Esophagus muscularis mucosa (tissue), 4 donors: ENCODE results near the gene MCOLN2. TPM values are rescaled to one million over a fixed set of nuclear protein-coding genes. Genes with fewer than 3 reads are reported as not detected.

Experiments used
- DNase-seq: peaks from one replicate; pipeline ENCODE4 v3.0.0-alpha.2; 2017; ENCODE audit errors: extremely low spot score
- H3K27ac ChIP-seq, 4 donors: fragments of 200-600 bp; sonication (generic); replicated peaks in 1 of 4; 1 replicate in 3 of 4; 2 replicates in 1 of 4; pipeline ENCODE4 v1.5.1; 2016 to 2019; ENCODE audit warnings: mild to moderate bottlenecking in 1 of 4
- H3K27me3 ChIP-seq, 4 donors: fragments of 200-600 bp; sonication (generic); one replicate each; pipeline versions ENCODE4 v1.5.1 to v1.6.0; 2016 to 2019
- H3K36me3 ChIP-seq, 4 donors: fragments of 200-600 bp; sonication (generic); one replicate each; pipeline ENCODE4 v1.5.1; 2016 to 2019
- H3K4me1 ChIP-seq, 4 donors: fragments of 200-600 bp; sonication (generic); one replicate each; pipeline ENCODE4 v1.5.1; 2016 to 2019
- H3K4me3 ChIP-seq, 4 donors: fragments of 200-600 bp; sonication (generic); 1 replicate in 2 of 4; 2 replicates in 2 of 4; pipeline ENCODE4 v1.5.1; 2016 to 2019; ENCODE audit warnings: mild to moderate bottlenecking in 4 of 4, moderate library complexity in 1 of 4
- H3K9me3 ChIP-seq, 4 donors: fragments of 200-600 bp; sonication (generic); 1 replicate in 3 of 4; 2 replicates in 1 of 4; pipeline ENCODE4 v1.5.1; 2016 to 2019
- EP300 ChIP-seq: sonication (generic); formaldehyde crosslinking; IDR thresholded peaks from one replicate; pipeline ENCODE4 v1.6.1; 2017; ENCODE audit warnings: antibody characterized with exemption
- POLR2A ChIP-seq: fragments of 450-650 bp; IDR thresholded peaks from one replicate; pipeline ENCODE4 v1.6.1; 2017; ENCODE audit warnings: antibody characterized with exemption, moderate library complexity, mild to moderate bottlenecking, low read depth
- POLR2AphosphoS5 ChIP-seq, 2 donors: sonication (generic); formaldehyde crosslinking; IDR thresholded peaks; one replicate each; pipeline ENCODE4 v1.6.1; 2017; ENCODE audit warnings: antibody characterized with exemption in 2 of 2
- WGBS: methylation state at CpG from one replicate; pipeline ENCODE4 v1.1.5; 2018; 5-methylcytosine and 5-hydroxymethylcytosine counted together
- intact Hi-C: fragments of 100-400 bp; cut with DNase I; formaldehyde crosslinking; loops from one replicate; pipeline ENCODE4 v1.15.1; 2023
- total RNA-seq, 4 donors: library from RNA; depleted of rRNA; stranded (reverse); fragments of >200 nt; gene quantifications; one replicate each; pipeline versions ENCODE4 v1.1.0 to v1.2.1, GENCODE V29; 2016
- TF ChIP-seq, protein P1 (sequence below), 3 experiments: fragments of 200-600 bp in 2 of 3; fragments of 450-650 bp in 1 of 3; sonication (generic) in 2 of 3; IDR thresholded peaks; one replicate each; pipeline ENCODE4 v1.5.1; 2017 to 2019; ENCODE audit warnings: antibody characterized with exemption in 3 of 3, mild to moderate bottlenecking in 2 of 3, moderate library complexity in 1 of 3

Gene MCOLN2
- total RNA-seq, 4 donors from 2014 or later, result under 0.01 to 0.83 (median 0.18) TPM

DNA sequence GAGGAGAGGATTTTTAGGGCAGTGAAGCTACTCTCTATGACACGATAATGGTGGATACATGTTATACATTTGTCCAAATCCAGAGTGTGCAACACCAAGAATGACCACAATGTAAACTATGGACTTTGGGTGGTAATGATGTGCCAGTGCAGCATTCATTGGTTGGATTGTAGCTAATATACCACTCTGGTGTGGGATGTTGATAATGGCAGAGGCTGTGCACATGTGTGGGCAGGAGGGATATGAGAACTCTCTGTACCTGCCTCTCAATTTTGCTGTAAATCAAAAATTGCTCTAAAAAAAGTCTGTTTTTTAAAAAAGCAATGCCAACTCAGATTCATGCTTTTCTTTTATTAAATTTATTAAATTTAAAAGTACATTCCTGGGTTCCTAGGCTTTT, 76.8 kb downstream of the MCOLN2 start:
- DNase-seq, result peak; percentile 60
- TF ChIP-seq POLR2AphosphoS5 (IDR thresholded peaks at IDR 0.05) (no peak), EP300 (no peak), POLR2A (no peak)
- TF ChIP-seq, protein P1, sequence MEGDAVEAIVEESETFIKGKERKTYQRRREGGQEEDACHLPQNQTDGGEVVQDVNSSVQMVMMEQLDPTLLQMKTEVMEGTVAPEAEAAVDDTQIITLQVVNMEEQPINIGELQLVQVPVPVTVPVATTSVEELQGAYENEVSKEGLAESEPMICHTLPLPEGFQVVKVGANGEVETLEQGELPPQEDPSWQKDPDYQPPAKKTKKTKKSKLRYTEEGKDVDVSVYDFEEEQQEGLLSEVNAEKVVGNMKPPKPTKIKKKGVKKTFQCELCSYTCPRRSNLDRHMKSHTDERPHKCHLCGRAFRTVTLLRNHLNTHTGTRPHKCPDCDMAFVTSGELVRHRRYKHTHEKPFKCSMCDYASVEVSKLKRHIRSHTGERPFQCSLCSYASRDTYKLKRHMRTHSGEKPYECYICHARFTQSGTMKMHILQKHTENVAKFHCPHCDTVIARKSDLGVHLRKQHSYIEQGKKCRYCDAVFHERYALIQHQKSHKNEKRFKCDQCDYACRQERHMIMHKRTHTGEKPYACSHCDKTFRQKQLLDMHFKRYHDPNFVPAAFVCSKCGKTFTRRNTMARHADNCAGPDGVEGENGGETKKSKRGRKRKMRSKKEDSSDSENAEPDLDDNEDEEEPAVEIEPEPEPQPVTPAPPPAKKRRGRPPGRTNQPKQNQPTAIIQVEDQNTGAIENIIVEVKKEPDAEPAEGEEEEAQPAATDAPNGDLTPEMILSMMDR (IDR thresholded peaks at IDR 0.05), result no peak
- 94% methylated on average over 1 of the region's 1 CpG for WGBS
- intact Hi-C loops, result no loop called here
- Histone ChIP-seq H3K27me3 (no peaks in the 10 kb centered on the region), H3K27ac (no peak overlapping the region), H3K4me3 (no peak overlapping the region), H3K4me1 (no peaks in the 10 kb centered on the region), H3K36me3 (no peaks in the 10 kb centered on the region), H3K9me3 (no peaks in the 10 kb centered on the region)

DNA sequence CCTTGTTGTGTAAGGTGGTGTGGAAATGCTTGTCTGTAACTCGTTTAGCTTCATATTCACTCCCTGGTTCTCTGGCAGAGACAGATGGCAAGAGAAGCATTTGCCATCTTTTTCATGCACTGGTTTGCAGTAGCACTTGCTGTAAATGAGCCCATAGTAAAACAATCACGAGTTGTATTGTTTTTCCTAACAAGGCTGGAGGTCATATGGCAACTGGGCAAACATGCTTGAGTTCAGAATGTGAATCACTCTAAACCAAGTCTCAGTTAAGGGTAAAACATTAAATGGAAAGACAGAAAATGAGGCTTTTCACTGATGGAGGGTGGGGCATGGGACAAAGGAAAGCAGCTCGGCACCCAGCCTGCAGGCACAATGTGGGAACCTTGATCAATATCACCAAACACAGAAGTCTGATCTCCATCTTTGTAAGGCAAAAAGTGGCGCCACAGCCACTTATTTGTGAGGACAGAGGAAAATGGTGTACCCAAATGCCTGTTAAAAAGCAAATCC, 77.4 kb downstream of the MCOLN2 start:
- TF ChIP-seq POLR2AphosphoS5 (IDR thresholded peaks at IDR 0.05) (no peak), EP300 (no peak), POLR2A (no peak)
- TF ChIP-seq, protein P1 (IDR thresholded peaks at IDR 0.05), result no peak
- H3K27me3 ChIP-seq, result no peaks in the 10 kb centered on the region
- no peaks in the 10 kb centered on the region for H3K36me3 ChIP-seq
- peak; percentile 64 for DNase-seq
- H3K4me3 ChIP-seq, result no peak overlapping the region
- H3K27ac ChIP-seq, result no peak overlapping the region
- intact Hi-C loops, result no loop called here
- H3K9me3 ChIP-seq, result no peaks in the 10 kb centered on the region
- no peaks in the 10 kb centered on the region for H3K4me1 ChIP-seq
- WGBS, result 82% methylated on average over 4 of the region's 4 CpGs

DNA sequence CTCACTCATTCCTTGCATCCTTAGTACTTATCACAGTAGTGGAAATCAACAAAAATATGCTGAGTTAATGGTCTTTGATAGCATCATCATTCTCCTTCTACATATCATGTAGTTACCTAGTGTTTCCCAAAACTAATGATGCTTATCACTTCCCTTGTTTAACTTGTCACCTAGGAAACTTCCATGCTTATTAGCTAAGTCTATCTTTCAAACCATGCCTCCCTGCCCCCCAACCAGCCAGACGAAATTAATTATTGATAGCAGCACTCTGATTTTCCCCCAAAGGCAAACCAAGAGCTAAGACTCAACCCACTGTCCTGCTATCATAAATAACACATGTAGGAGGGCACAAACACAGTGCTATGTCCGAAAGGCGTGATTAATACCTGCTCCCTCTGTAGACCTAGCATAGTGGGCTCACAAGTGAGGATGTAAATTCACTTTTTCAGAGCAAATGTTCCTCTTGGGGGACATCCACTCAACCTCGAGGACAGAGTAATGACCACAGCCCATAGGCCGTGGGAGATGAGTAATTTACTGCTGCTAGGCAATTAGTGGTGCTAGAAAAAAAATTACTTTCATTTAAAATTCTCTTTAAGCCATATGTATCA, 78.1 kb downstream of the MCOLN2 start:
- DNase-seq, result no peak
- Histone ChIP-seq H3K27me3 (no peaks in the 10 kb centered on the region), H3K4me1 (no peaks in the 10 kb centered on the region), H3K27ac (no peak overlapping the region), H3K9me3 (no peaks in the 10 kb centered on the region), H3K36me3 (no peaks in the 10 kb centered on the region), H3K4me3 (no peak overlapping the region)
- TF ChIP-seq EP300, result no peak
- TF ChIP-seq, protein P1 (IDR thresholded peaks at IDR 0.05), result no peak
- no peak for TF ChIP-seq POLR2A
- TF ChIP-seq POLR2AphosphoS5 (IDR thresholded peaks at IDR 0.05), result no peak
- 80% methylated on average over 5 of the region's 5 CpGs for WGBS
- intact Hi-C loops, result no loop called here

DNA sequence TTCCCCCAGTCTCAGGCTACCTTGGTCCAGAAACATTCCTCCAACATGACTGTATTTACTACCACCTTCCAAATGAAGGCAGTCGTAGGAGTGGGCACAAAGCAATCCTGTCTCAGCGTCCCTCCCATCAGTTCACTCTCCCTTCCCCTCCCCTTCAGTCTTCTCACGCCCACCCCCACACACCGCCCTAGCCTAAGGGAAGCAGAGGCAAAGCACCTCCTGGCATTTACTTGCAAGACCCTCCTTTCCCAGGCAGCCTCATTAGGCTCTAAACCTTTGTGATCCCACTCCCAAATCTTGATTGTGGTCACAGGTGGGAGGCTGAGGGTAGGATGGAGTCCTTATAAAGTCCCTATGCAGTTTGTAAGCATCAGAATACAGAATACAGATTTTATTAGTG, 80.0 kb downstream of the MCOLN2 start:
- no peaks in the 10 kb centered on the region for H3K4me1 ChIP-seq
- intact Hi-C loops, result no loop called here

More for the DNA sequence above, 80.0 kb downstream of the MCOLN2 start:
- Histone ChIP-seq H3K9me3 (no peaks in the 10 kb centered on the region), H3K4me3 (no peak overlapping the region), H3K36me3 (no peaks in the 10 kb centered on the region), H3K27ac (no peak overlapping the region), H3K27me3 (no peaks in the 10 kb centered on the region)
- TF ChIP-seq POLR2AphosphoS5 (IDR thresholded peaks at IDR 0.05) (no peak), EP300 (no peak), POLR2A (no peak)
- TF ChIP-seq, protein P1 (IDR thresholded peaks at IDR 0.05), result no peak
- no peak for DNase-seq
- WGBS, result 73% methylated on average over 4 of the region's 4 CpGs
